ENCODE data around the gene LRRC23. TPM values are rescaled to one million over a fixed set of nuclear protein-coding genes. Genes with fewer than 3 reads are reported as not detected.

Gene LRRC23
- total RNA-seq, 1 donor from 2014 or later: 11.6 TPM

GRCh38 chr12:6945613-6946012 is 41.0 kb downstream of the LRRC23 start:
- Histone ChIP-seq H3K36me3 (ENCODE audit: control insufficient read depth, insufficient read depth, low read length) (peaks cover 6% of the 10 kb centered on the region), H3K4me3 (ENCODE audit: low read depth, low read length) (no peak overlapping the region), H3K27me3 (ENCODE audit: control insufficient read depth, insufficient read depth, low read length) (no peaks in the 10 kb centered on the region)
- DNase-seq (ENCODE audit: low read depth) (no peak), FAIRE-seq (no peak)
- TF ChIP-seq, protein P1, sequence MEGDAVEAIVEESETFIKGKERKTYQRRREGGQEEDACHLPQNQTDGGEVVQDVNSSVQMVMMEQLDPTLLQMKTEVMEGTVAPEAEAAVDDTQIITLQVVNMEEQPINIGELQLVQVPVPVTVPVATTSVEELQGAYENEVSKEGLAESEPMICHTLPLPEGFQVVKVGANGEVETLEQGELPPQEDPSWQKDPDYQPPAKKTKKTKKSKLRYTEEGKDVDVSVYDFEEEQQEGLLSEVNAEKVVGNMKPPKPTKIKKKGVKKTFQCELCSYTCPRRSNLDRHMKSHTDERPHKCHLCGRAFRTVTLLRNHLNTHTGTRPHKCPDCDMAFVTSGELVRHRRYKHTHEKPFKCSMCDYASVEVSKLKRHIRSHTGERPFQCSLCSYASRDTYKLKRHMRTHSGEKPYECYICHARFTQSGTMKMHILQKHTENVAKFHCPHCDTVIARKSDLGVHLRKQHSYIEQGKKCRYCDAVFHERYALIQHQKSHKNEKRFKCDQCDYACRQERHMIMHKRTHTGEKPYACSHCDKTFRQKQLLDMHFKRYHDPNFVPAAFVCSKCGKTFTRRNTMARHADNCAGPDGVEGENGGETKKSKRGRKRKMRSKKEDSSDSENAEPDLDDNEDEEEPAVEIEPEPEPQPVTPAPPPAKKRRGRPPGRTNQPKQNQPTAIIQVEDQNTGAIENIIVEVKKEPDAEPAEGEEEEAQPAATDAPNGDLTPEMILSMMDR (IDR thresholded peaks at IDR 0.05; ENCODE audit: insufficient read depth, low read length, severe bottlenecking): no peak

DNA sequence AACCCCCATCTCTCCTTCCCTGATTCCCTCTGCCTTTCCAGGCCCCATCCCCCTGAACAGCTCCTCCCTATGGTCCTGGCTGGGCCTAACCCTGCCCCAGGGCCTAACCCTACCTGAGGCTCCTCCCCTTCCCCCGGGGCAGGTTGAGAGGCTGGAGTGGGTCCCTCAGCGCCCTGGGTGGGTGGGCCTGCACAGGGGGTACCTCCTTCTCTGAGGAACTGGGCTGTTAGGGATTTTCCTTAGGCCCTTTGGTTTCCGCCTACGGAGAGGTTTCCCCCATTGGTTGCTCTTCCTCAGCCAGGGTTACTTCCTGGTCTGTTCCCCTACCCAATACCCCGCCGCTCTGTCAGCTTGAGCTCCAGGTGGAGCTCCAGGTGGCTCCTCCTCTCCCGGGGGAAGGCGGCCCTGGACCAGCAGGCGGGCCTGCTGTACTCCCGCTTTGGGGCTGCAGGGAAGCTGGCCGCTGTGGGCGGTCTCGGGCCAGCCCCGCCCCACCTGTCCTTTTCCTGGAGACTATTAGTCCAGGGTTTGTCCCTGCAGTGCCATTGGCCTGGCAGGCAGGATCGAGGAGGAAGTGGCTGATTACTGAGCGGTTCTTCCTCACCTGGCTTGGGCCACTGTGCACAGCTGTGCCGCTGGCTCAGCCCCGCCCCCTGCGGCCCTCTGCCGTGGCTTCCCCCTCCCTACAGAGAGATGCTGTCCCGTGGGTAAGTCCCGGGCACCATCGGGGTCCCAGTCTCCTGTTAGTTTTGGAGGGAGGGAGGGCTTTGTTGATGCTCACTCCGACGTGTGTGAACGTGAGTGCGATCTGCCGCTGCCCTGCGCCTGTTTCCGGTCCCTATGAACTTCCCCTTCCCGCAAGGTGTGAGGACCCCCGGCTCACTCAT is 41.7 kb downstream of the LRRC23 start:
- H3K4me3 ChIP-seq (ENCODE audit: low read depth, low read length): peak overlapping the region; percentile 55
- H3K27me3 ChIP-seq (ENCODE audit: control insufficient read depth, insufficient read depth, low read length): no peaks in the 10 kb centered on the region
- FAIRE-seq: peak; percentile 60
- peak; percentile 96 for DNase-seq (ENCODE audit: low read depth)
- peaks cover 2% of the 10 kb centered on the region for H3K36me3 ChIP-seq (ENCODE audit: control insufficient read depth, insufficient read depth, low read length)
- TF ChIP-seq, protein P1 (IDR thresholded peaks at IDR 0.05; ENCODE audit: insufficient read depth, low read length, severe bottlenecking): no peak

GRCh38 chr12:6946920-6947374 is 42.3 kb downstream of the LRRC23 start:
- DNase-seq (ENCODE audit: low read depth) (no peak), FAIRE-seq (no peak)
- TF ChIP-seq, protein P1 (IDR thresholded peaks at IDR 0.05; ENCODE audit: insufficient read depth, low read length, severe bottlenecking): no peak
- Histone ChIP-seq H3K36me3 (ENCODE audit: control insufficient read depth, insufficient read depth, low read length) (peaks cover 2% of the 10 kb centered on the region), H3K4me3 (ENCODE audit: low read depth, low read length) (peak overlapping the region; percentile 55), H3K27me3 (ENCODE audit: control insufficient read depth, insufficient read depth, low read length) (no peaks in the 10 kb centered on the region)

DNA sequence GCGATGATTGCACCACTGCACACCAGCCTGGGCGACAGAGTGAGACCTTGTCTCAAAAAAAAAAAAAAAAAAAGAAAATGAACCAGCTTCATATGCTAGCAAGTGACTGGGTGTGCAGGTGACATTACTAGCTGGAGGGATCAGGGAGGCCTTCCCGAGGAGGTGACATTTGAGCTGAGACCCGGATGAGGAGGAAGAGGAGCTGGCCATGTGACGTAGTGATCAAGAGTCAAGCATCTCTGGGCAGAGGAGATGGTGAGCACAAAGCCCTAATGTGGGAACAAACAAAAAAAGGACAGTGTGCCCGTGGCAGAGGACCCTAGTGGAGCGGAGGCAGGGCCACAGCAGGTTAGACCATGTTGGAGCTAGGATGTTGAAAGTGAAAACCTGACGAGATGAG is 43.0 kb downstream of the LRRC23 start:
- Histone ChIP-seq H3K4me3 (ENCODE audit: low read depth, low read length) (no peak overlapping the region), H3K27me3 (ENCODE audit: control insufficient read depth, insufficient read depth, low read length) (no peaks in the 10 kb centered on the region), H3K36me3 (ENCODE audit: control insufficient read depth, insufficient read depth, low read length) (peaks cover 2% of the 10 kb centered on the region)
- DNase-seq (ENCODE audit: low read depth) (no peak), FAIRE-seq (no peak)
- TF ChIP-seq, protein P1 (IDR thresholded peaks at IDR 0.05; ENCODE audit: insufficient read depth, low read length, severe bottlenecking): no peak

GRCh38 chr12:6948873-6949594 is 44.4 kb downstream of the LRRC23 start:
- DNase-seq (ENCODE audit: low read depth): no peak
- Histone ChIP-seq H3K27me3 (ENCODE audit: control insufficient read depth, insufficient read depth, low read length) (no peaks in the 10 kb centered on the region), H3K4me3 (ENCODE audit: low read depth, low read length) (no peak overlapping the region), H3K36me3 (ENCODE audit: control insufficient read depth, insufficient read depth, low read length) (peaks cover 2% of the 10 kb centered on the region)
- FAIRE-seq: no peak
- TF ChIP-seq, protein P1 (IDR thresholded peaks at IDR 0.05; ENCODE audit: insufficient read depth, low read length, severe bottlenecking): peak; percentile 1

Data from bronchial epithelial cell (primary cell).